HCT116 (cell line): Measurements from ENCODE around the gene ATXN1L.

Experiments used
- RAD21 ChIP-seq: IDR thresholded peaks from 2 replicates; pipeline ENCODE4 v1.6.1; 2012; ENCODE audit warnings: low read depth, mild to moderate bottlenecking
- SIN3A ChIP-seq: IDR thresholded peaks from 2 replicates; pipeline ENCODE4 v1.6.1; 2012; ENCODE audit warnings: low read depth
- SP1 ChIP-seq: IDR thresholded peaks from 2 replicates; pipeline ENCODE4 v1.6.1; 2012; ENCODE audit warnings: low read depth
- YY1 ChIP-seq: IDR thresholded peaks from 2 replicates; pipeline ENCODE4 v1.6.1; 2011; ENCODE audit warnings: low read length, low read depth, moderate library complexity, mild to moderate bottlenecking; ENCODE audit not compliant: insufficient replicate concordance; ENCODE audit errors: extremely low read depth
- TF ChIP-seq, protein P1 (sequence below): IDR thresholded peaks from 2 replicates; pipeline ENCODE4 v1.6.1; 2012; ENCODE audit warnings: low read depth
- TF ChIP-seq, protein P2 (sequence below), 3 experiments: fragments of 200-600 bp in 1 of 3; sonication (generic) in 1 of 3; IDR thresholded peaks in 2 of 3; conservative IDR thresholded peaks in 1 of 3; 2 replicates each; pipeline ENCODE4 v1.5.1; 2012 to 2017; ENCODE audit warnings: low read depth in 2 of 3, low read length in 2 of 3, antibody characterized with exemption in 1 of 3, borderline replicate concordance in 1 of 3, control low read depth in 1 of 3, mild to moderate bottlenecking in 1 of 3, mixed read lengths in 1 of 3, mixed run types in 1 of 3, moderate library complexity in 1 of 3; ENCODE audit not compliant: insufficient read depth in 1 of 3

DNA sequence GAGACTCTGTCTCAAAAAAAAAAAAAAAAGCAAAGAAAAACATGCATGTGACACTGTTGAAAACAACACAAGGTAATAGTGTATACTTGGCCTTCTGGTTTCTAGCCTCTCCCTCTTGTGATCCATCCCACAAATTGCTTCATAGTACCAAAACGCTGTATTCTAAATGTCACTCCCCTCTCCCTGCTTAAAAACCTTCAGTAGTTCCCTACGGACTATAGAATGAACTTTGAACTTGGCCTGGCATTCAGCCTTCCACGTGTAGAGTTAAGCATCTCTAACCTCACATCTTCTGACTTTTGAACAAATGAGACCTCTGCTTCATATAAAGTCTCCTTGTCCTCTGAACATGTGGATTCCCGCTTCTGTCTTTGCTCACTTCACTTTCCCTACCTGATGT, 33.1 kb downstream of the ATXN1L start:
- no peak for TF ChIP-seq RAD21
- no peak for TF ChIP-seq YY1
- TF ChIP-seq, protein P1, sequence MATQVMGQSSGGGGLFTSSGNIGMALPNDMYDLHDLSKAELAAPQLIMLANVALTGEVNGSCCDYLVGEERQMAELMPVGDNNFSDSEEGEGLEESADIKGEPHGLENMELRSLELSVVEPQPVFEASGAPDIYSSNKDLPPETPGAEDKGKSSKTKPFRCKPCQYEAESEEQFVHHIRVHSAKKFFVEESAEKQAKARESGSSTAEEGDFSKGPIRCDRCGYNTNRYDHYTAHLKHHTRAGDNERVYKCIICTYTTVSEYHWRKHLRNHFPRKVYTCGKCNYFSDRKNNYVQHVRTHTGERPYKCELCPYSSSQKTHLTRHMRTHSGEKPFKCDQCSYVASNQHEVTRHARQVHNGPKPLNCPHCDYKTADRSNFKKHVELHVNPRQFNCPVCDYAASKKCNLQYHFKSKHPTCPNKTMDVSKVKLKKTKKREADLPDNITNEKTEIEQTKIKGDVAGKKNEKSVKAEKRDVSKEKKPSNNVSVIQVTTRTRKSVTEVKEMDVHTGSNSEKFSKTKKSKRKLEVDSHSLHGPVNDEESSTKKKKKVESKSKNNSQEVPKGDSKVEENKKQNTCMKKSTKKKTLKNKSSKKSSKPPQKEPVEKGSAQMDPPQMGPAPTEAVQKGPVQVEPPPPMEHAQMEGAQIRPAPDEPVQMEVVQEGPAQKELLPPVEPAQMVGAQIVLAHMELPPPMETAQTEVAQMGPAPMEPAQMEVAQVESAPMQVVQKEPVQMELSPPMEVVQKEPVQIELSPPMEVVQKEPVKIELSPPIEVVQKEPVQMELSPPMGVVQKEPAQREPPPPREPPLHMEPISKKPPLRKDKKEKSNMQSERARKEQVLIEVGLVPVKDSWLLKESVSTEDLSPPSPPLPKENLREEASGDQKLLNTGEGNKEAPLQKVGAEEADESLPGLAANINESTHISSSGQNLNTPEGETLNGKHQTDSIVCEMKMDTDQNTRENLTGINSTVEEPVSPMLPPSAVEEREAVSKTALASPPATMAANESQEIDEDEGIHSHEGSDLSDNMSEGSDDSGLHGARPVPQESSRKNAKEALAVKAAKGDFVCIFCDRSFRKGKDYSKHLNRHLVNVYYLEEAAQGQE: no peak
- TF ChIP-seq SIN3A: no peak
- TF ChIP-seq SP1: no peak
- TF ChIP-seq, protein P2, sequence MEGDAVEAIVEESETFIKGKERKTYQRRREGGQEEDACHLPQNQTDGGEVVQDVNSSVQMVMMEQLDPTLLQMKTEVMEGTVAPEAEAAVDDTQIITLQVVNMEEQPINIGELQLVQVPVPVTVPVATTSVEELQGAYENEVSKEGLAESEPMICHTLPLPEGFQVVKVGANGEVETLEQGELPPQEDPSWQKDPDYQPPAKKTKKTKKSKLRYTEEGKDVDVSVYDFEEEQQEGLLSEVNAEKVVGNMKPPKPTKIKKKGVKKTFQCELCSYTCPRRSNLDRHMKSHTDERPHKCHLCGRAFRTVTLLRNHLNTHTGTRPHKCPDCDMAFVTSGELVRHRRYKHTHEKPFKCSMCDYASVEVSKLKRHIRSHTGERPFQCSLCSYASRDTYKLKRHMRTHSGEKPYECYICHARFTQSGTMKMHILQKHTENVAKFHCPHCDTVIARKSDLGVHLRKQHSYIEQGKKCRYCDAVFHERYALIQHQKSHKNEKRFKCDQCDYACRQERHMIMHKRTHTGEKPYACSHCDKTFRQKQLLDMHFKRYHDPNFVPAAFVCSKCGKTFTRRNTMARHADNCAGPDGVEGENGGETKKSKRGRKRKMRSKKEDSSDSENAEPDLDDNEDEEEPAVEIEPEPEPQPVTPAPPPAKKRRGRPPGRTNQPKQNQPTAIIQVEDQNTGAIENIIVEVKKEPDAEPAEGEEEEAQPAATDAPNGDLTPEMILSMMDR (IDR thresholded peaks at IDR 0.05 in 2 of 3, conservative IDR thresholded peaks at IDR 0.05 in 1 of 3; ENCODE audit: borderline replicate concordance in 1 of 3, insufficient read depth in 1 of 3, low read depth in 2 of 3, low read length in 2 of 3): no peak
